Measurements from ENCODE around the gene PRSS27.

DNA sequence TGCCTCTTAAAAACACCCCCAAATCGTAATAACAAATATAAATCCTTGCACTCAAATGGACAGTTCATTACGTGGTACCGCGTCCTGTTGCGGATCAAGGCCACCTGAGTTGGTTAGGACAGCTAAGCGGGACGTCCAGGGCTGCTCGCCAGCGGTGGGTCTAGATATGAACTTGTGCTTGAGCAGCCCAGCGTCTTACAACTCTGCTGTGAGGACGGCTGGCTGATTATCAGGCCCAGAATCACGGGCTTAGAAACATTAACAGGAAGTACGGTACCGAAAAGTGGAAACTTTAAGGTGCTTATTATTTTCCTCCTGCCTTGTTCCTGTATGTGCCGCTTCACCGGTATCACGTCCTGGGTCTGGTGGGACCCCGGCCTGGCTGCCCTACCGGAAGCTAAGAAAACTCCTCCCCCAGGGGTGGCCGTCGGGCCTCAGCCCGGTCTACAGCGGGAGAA is 31.6 kb upstream of the PRSS27 start:
- TF ChIP-seq SIN3A (conservative IDR thresholded peaks at IDR 0.05 in 1 of 2, IDR thresholded peaks at IDR 0.05 in 1 of 2; ENCODE audit: low read depth in 1 of 2, low read length in 2 of 2) (no peak), POLR2AphosphoS5 (IDR thresholded peaks at IDR 0.05; ENCODE audit: low read depth, low read length) (no peak), E2F6 (IDR thresholded peaks at IDR 0.05) (no peak), KDM1A (IDR thresholded peaks at IDR 0.05; ENCODE audit: borderline replicate concordance, low read length) (no peak), POLR2A (IDR thresholded peaks at IDR 0.05; ENCODE audit: control extremely low read depth in 1 of 2, low read depth in 2 of 2, low read length in 2 of 2) (no peak), ZNF274 (IDR thresholded peaks at IDR 0.05; ENCODE audit: borderline replicate concordance, extremely low read depth, low read length) (no peak), MAX (IDR thresholded peaks at IDR 0.05) (peak; percentile 68; the same call in 1 of the 2 replicates), TBP (IDR thresholded peaks at IDR 0.05; ENCODE audit: low read depth, low read length) (peak; percentile 79; the same call in 1 of the 2 replicates), JUN (IDR thresholded peaks at IDR 0.05; ENCODE audit: low read depth, low read length) (no peak), CTCF (IDR thresholded peaks at IDR 0.05; ENCODE audit: control extremely low read depth in 1 of 3, insufficient read depth in 1 of 3, low read depth in 1 of 3, low read length in 3 of 3) (no peak)
